Limb (tissue), 2 donors: Measurements from ENCODE around the gene NEDD4L.

ENCODE experiments used
- DNase-seq, 2 donors: peaks; one replicate each; pipeline ENCODE4 v3.0.0-alpha.2; 2016; ENCODE audit errors: extremely low spot score in 2 of 2

Gene NEDD4L

GRCh38 chr18:58232668-58233067, 188.6 kb downstream of the NEDD4L start:
- no peak for DNase-seq

DNA sequence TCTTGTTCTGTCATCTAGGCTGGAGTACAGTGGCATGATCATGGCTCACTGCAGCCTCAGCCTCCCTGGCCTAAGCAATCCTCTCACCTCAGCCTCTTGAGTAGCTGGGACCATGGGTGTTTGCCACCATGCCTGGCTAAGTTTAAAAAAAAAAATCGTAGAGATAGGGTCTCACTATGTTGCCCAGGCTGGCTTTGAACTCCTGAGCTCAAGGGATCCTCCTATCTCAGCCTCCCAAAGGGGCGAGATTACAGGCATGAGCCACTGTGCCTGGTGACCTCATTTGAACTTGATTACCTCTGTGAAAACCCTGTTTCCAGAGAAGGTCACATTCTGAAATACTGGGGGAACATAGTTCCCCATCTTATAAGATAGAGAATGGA, 190.3 kb downstream of the NEDD4L start:
- DNase-seq: no peak

DNA sequence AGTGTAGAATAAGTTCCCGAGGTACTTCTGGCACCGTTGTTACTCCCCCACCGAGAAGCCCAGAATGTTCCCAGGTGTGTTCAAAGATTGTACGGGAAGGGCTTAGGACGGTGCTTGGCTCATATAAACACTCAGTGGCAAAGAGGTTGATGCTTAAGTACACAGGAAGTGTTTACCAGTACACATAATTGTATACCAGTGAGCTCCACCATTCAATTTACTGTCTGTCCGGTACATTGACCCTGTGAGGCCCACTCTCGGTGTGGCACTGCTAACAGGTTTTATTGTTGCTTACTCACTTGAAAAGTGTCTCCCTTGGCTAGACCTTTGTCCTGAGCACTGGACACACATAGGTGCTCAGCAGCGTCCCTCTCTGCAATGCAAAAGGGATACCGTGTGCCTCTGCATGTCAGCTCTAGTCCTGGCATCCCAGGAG, 191.0 kb downstream of the NEDD4L start:
- no peak for DNase-seq

DNA sequence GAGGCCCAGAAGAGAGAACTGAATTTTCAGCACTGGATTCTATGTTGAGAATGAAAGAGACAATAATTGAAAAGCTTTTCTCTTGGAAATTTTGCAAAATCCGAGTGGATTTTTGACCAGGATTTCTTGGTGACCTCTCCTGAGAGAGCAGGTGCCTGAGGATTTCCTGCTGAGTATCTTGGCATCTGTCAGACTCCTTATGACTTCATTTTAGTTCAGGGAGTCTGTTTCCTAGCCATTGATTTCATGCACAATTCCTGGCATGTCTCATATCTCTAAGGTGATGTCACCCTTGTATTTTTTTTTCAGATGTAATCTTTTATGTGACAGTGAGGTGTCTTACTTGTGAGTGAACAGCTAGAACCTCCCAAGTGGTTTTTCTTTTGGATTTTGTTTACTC, 195.9 kb downstream of the NEDD4L start:
- no peak for DNase-seq

DNA sequence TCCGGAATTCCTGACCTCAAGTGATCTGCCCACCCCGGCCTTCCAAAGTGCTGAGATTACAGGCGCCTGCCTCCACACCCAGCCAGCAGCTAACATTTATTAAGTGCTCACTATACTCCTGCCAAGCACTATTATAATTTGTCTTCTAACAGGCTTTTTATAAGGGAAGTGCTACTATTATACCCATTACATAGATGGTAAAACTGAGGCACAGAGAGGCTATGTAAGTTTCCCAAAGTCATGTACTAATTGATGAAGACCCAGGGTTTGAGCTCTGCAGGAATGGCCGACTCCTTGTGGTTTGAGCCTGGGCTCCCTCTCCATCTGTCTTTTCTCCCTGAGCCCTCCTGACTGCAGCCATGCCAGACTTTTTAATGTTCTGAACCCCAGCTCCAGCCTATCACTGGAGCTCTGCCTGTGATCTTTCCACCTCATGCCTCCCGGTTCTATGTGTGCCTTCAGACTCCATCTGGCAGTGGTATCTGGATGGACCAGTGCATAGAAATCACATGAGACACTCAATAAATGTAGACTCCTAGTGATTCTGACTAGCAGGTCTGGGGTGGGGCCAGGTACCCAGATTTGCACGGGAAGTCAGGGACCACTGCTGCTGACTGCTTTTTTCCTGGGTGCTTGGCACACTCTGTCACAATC, 197.1 kb downstream of the NEDD4L start:
- DNase-seq: no peak

- no peak for DNase-seq
Measured at GRCh38 chr18:58241877-58242276, 197.9 kb downstream of the NEDD4L start.

- DNase-seq: no peak
Measured at GRCh38 chr18:58242435-58242834, 198.4 kb downstream of the NEDD4L start.

DNA sequence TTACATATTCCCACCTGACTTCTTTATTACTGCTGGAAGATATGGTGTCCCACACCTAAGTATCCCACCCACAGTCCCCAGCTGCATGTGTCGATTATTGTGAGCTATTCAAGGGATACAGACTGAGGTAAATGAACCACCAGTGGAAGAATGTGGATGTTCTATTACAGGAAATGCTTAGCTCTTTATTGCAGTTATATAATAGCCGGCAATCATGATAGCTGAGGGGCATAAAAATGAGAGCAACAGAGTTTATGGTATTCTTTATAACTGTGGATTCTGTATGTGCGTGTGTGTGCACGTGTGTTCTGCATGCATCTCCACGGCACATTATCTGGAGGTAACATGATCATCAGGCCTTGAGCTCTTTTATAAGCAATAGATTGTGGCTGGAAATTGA, 198.9 kb downstream of the NEDD4L start:
- DNase-seq: no peak

DNA sequence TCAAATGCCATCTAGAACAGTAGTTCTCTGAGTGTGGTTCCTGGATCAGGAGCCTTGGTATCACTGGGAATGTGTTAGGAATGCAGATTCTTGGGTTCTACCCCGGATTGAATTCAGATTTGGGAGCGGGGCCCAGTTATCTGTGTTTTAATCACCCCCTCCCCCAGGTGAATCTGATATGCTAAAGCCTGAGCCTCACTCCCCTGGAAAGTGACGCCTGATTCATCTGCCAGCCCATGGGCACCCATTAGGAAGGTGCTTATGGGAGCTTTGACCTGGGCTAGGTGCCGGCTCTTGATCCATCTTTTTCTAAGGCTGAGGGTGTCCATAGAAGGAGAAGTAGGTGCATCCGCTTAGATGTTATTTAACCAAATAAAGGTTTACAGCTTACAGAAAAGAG, 199.4 kb downstream of the NEDD4L start:
- DNase-seq: no peak

GRCh38 chr18:58247363-58247834, 203.4 kb downstream of the NEDD4L start:
- peak in 1 of 2 donors; percentile 68 for DNase-seq

- peak in 1 of 2 donors; percentile 75 for DNase-seq
Measured at GRCh38 chr18:58249712-58250111, 205.7 kb downstream of the NEDD4L start.

DNA sequence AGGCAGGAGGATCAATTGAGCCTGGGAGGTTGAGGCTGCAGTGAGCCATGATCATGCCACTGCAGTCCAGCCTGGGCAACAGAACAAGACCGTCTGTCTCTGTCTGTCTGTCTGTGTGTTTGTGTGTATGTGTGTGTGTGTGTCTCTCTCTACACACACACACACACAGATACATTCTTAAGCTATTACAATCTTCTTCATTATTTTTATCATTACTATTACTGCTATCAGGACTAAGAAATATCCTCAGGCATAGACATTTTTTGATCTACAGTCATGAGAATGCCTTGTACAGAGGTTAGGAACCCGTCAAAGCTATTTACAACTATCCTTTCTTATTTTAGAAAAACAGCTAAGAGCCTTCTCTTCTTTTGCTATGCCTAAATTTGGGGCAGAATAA, 207.4 kb downstream of the NEDD4L start:
- no peak for DNase-seq

- no peak for DNase-seq
Measured at GRCh38 chr18:58252166-58252565, 208.1 kb downstream of the NEDD4L start.

GRCh38 chr18:58253318-58253717, 209.3 kb downstream of the NEDD4L start:
- DNase-seq: no peak

DNA sequence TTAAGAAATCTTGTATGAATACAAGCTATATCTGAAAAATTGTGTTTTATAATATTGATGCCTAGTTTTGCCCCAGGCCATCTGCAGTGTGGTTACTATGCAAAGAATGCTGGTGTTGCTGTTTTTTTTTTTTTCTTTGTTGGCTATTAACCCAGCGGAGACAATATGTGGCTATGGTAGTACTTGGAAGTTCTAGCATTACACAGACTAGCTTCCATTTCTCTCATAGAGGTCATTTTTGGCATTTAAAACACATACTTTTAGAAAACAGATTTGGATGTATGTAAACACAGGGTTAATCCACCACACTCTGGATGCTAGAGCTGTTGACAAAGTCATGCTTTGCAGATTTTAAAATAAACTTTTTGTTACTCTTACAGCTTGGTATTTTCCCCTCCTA, 209.8 kb downstream of the NEDD4L start:
- no peak for DNase-seq

GRCh38 chr18:58254873-58255511, 211.0 kb downstream of the NEDD4L start:
- peak; percentile 62 to 69 for DNase-seq

DNA sequence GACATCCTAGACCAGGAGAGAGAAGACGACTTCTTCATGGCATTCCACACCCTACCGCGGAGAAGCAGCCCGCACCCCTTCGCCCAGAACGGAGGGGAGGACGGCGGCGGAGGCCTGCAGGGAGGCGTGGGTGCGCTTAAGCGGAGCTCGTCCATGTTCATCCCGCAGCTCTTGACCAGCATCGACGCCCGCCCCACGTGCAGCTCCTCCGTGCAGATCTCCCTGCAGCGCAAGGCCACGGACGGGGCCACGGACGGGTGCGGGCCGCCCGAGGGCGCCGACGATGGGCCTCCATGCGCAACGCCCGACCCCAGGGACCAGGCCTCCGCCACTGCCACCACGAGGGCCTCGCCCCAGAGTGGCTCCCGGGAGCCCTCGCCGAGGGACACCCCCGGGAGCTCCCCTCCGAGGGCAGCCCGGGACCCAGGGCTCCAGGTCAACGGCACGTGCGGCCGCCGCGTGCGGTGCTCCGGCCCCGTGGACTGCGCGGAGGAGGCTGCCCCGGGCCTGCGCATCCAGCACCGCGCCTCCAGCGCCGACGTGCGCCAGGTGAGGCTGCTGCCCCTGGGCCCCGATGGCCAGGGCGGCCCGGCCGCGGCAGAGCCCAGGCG, 211.8 kb downstream of the NEDD4L start:
- no peak for DNase-seq

DNA sequence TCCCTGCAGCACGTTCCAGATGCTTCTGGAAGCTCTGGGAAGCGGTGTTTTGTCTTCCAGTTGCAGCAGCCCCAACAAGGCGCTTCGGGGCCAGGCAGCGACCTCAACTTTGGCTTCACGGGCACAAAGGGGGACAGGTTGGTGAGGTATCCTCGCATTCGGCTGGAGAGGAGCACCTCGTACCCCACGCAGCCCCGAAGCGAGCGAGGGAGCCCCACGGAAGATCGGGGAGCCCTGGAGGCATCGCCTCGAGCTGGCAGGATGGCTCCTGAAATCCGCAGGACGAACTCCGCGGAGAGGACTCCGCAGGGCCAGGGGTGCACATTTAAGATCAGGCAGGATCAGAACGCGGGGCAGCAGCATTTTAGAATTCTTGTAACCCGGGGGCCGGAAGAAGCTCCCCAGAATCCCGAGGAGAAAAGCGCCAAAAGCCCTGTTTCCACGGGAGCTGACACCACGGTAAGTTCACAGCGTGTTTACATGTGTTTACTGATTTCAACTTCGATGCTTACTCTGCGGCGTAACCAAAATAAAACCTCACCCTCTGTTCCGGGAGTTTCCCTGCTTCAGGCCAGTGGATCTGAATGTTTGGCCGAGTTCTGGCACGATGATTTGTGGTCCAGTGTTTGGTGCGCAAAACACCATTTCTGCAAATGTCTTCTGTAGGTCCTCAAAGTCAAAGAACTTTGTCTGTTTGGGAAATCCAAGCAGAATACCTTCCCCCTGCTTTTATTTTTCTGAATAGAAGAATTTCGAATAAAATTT, 212.5 kb downstream of the NEDD4L start:
- DNase-seq: no peak

DNA sequence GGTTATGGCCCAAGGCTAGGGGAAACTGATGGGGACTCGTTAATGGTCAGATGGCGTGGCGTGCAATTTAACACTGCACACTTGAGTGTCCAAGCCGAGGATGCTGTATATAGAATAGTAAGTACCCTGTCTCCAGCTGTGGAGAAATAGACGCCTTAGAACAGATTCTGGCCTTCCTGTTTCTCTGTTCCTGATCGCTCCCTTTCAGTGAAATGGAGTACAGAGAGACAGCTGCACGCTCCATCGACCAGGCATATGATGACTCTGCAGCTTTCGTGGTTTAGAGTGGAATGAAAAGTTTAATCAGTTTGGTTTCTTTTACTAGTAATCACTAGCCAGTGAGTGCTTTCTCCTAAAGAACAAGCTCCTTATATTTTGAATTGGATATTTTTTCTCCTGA, 213.4 kb downstream of the NEDD4L start:
- no peak for DNase-seq

GRCh38 chr18:58258692-58259342, 214.8 kb downstream of the NEDD4L start:
- no peak for DNase-seq
